IMR-90 (cell line): ENCODE results near the gene SKA2. TPM values are rescaled to one million over a fixed set of nuclear protein-coding genes. Genes with fewer than 3 reads are reported as not detected.

Experiments used
- ATAC-seq: fragments of 200-7000 bp; cut with Tn5 transposase; 2 replicates; pipeline ENCODE4 v1.9.1; 2020; ENCODE audit warnings: low read depth, mild to moderate bottlenecking, moderate library complexity
- BruUV-seq: library from RNA; stranded (reverse); fragments of 400-500 nt; replicated peaks from 2 replicates; lab custom pipeline; 2021; lab: Mats Ljungman, UMichigan
- CTCF ChIA-PET: fragments of 300-600 bp; formaldehyde crosslinking; extraction: SDS; loops from one replicate; lab custom pipeline; 2021; ENCODE audit warnings: antibody characterized with exemption; lab: Yijun Ruan, JAX
- POLR2A ChIA-PET: fragments of 300-600 bp; sonication (Branson Sonifier 250); formaldehyde crosslinking; loops from one replicate; lab custom pipeline; 2022; ENCODE audit warnings: antibody characterized with exemption; ENCODE audit not compliant: unreplicated experiment; lab: Charles Lee
- DNase-seq: peaks from one replicate; pipeline ENCODE4 v3.0.0; 2013
- H2AFZ ChIP-seq: replicated peaks from 2 replicates; pipeline ENCODE3; 2013; ENCODE audit warnings: low read length, mild to moderate bottlenecking; ENCODE audit not compliant: poor library complexity
- H2AK5ac ChIP-seq: 2 replicates; pipeline ENCODE4 v1.6.1; 2013; ENCODE audit warnings: low read depth, low read length, inconsistent platforms
- H2AK9ac ChIP-seq: replicated peaks from 2 replicates; pipeline ENCODE3; 2013; ENCODE audit warnings: mild to moderate bottlenecking, low read depth, low read length, moderate library complexity; ENCODE audit not compliant: poor library complexity
- H2BK120ac ChIP-seq: 2 replicates; pipeline ENCODE4 v1.6.1; 2013; ENCODE audit warnings: low read depth, low read length, inconsistent platforms
- H2BK15ac ChIP-seq: 3 replicates; pipeline ENCODE4 v1.6.1; 2013; ENCODE audit warnings: low read depth, low read length, inconsistent platforms
- H2BK20ac ChIP-seq: 2 replicates; pipeline ENCODE4 v1.6.1; 2013; ENCODE audit warnings: low read depth, mild to moderate bottlenecking, inconsistent platforms, low read length, moderate library complexity
- H2BK5ac ChIP-seq: 2 replicates; pipeline ENCODE4 v1.6.1; 2013; ENCODE audit warnings: mild to moderate bottlenecking, low read depth, low read length, inconsistent platforms; ENCODE audit not compliant: poor library complexity, severe bottlenecking
- H3K14ac ChIP-seq: replicated peaks from 2 replicates; pipeline ENCODE4 v1.6.1; 2013; ENCODE audit warnings: low read depth, low read length, inconsistent platforms
- H3K18ac ChIP-seq: 2 replicates; pipeline ENCODE4 v1.6.1; 2013; ENCODE audit warnings: low read depth, low read length, control low read depth
- H3K23ac ChIP-seq: 2 replicates; pipeline ENCODE4 v1.6.1; 2013; ENCODE audit warnings: low read depth, low read length, inconsistent platforms
- H3K27ac ChIP-seq: 2 replicates; pipeline ENCODE4 v1.5.1; 2013; ENCODE audit warnings: mild to moderate bottlenecking, control low read depth, low read length; ENCODE audit not compliant: insufficient read depth
- H3K27me3 ChIP-seq: 2 replicates; pipeline ENCODE4 v1.6.1; 2013; ENCODE audit warnings: low read length; ENCODE audit not compliant: control insufficient read depth, insufficient read depth
- H3K36me3 ChIP-seq: 2 replicates; pipeline ENCODE4 v1.6.1; 2013; ENCODE audit warnings: low read length, mixed read lengths; ENCODE audit not compliant: control insufficient read depth, insufficient read depth
- H3K4ac ChIP-seq: 2 replicates; pipeline ENCODE4 v1.6.1; 2013; ENCODE audit warnings: low read depth, low read length, inconsistent platforms
- H3K4me1 ChIP-seq: 2 replicates; pipeline ENCODE4 v1.6.1; 2013; ENCODE audit warnings: low read length, mixed read lengths; ENCODE audit not compliant: control insufficient read depth, insufficient read depth
- H3K4me2 ChIP-seq: 2 replicates; pipeline ENCODE4 v1.6.1; 2013; ENCODE audit warnings: low read depth, mild to moderate bottlenecking, control low read depth, low read length, moderate library complexity
- H3K4me3 ChIP-seq: 2 replicates; pipeline ENCODE4 v1.5.1; 2013; ENCODE audit warnings: low read depth, mild to moderate bottlenecking, control low read depth, low read length, moderate library complexity; ENCODE audit not compliant: insufficient read depth
- H3K56ac ChIP-seq: 2 replicates; pipeline ENCODE4 v1.6.1; 2013; ENCODE audit warnings: low read length, inconsistent platforms; ENCODE audit not compliant: insufficient read depth; ENCODE audit errors: extremely low read depth
- H3K79me1 ChIP-seq, 2 experiments: 2 replicates each; pipeline ENCODE4 v1.6.1; 2013; ENCODE audit warnings: low read length in 2 of 2, inconsistent platforms in 1 of 2, low read depth in 1 of 2
- H3K9ac ChIP-seq: 2 replicates; pipeline ENCODE4 v1.6.1; 2013; ENCODE audit warnings: low read depth, low read length, control low read depth
- H3K9me1 ChIP-seq: 2 replicates; pipeline ENCODE4 v1.6.1; 2013; ENCODE audit warnings: low read length, inconsistent platforms; ENCODE audit not compliant: insufficient read depth
- H3K9me3 ChIP-seq: 2 replicates; pipeline ENCODE4 v1.6.1; 2013; ENCODE audit warnings: low read length; ENCODE audit not compliant: control insufficient read depth, insufficient read depth
- H4K20me1 ChIP-seq: 2 replicates; pipeline ENCODE4 v1.6.1; 2013; ENCODE audit warnings: low read length, inconsistent platforms; ENCODE audit not compliant: insufficient read depth
- H4K5ac ChIP-seq: 2 replicates; pipeline ENCODE4 v1.6.1; 2013; ENCODE audit warnings: mild to moderate bottlenecking, low read depth, low read length, control low read depth
- H4K8ac ChIP-seq, 2 experiments: 2 replicates each; pipeline ENCODE4 v1.6.1; 2013; ENCODE audit warnings: low read depth in 2 of 2, low read length in 2 of 2, control low read depth in 1 of 2, inconsistent platforms in 1 of 2
- H4K91ac ChIP-seq: 2 replicates; pipeline ENCODE4 v1.6.1; 2013; ENCODE audit warnings: low read depth, low read length, inconsistent platforms; ENCODE audit not compliant: insufficient read depth
- BHLHE40 ChIP-seq: fragments of 150-350 bp; IDR thresholded peaks from 2 replicates; pipeline ENCODE4 v1.6.1; 2016; ENCODE audit warnings: mild to moderate bottlenecking, low read depth, low read length
- CEBPB ChIP-seq: IDR thresholded peaks from 2 replicates; pipeline ENCODE4 v1.6.1; 2012; ENCODE audit warnings: low read depth, low read length, improper control_type of control experiment
- FOS ChIP-seq: fragments of 150-350 bp; IDR thresholded peaks from 2 replicates; pipeline ENCODE4 v1.6.1; 2016; ENCODE audit warnings: low read depth, low read length
- MAFK ChIP-seq: IDR thresholded peaks from 2 replicates; pipeline ENCODE4 v1.6.1; 2012; ENCODE audit warnings: low read depth, low read length, improper control_type of control experiment
- MAZ ChIP-seq: IDR thresholded peaks from 2 replicates; pipeline ENCODE4 v1.6.1; 2012; ENCODE audit warnings: low read depth, mild to moderate bottlenecking, low read length, improper control_type of control experiment, moderate library complexity, borderline replicate concordance
- MXI1 ChIP-seq: IDR thresholded peaks from 2 replicates; pipeline ENCODE4 v1.6.1; 2012; ENCODE audit warnings: low read depth, mild to moderate bottlenecking, low read length, moderate library complexity, borderline replicate concordance
- NFE2L2 ChIP-seq: fragments of 150-350 bp; IDR thresholded peaks from 2 replicates; pipeline ENCODE4 v1.6.1; 2016; ENCODE audit warnings: low read depth, mild to moderate bottlenecking, low read length
- POLR2A ChIP-seq: IDR thresholded peaks from 2 replicates; pipeline ENCODE4 v1.6.1; 2012; ENCODE audit warnings: mild to moderate bottlenecking, low read depth, low read length
- RAD21 ChIP-seq: IDR thresholded peaks from 2 replicates; pipeline ENCODE4 v1.6.1; 2012; ENCODE audit warnings: low read length, improper control_type of control experiment
- RCOR1 ChIP-seq: IDR thresholded peaks from 2 replicates; pipeline ENCODE4 v1.6.1; 2012; ENCODE audit warnings: mild to moderate bottlenecking, low read length, improper control_type of control experiment; ENCODE audit not compliant: insufficient replicate concordance
- RFX5 ChIP-seq: IDR thresholded peaks from 2 replicates; pipeline ENCODE4 v1.8.0; 2012; ENCODE audit warnings: low read depth, mild to moderate bottlenecking, low read length, moderate library complexity
- SMC3 ChIP-seq: fragments of 150-350 bp; IDR thresholded peaks from 2 replicates; pipeline ENCODE4 v1.6.1; 2016; ENCODE audit warnings: low read depth, mild to moderate bottlenecking, antibody characterized with exemption, low read length, moderate library complexity
- WGBS, 2 experiments: methylation state at CpG; one replicate each; pipeline versions ENCODE4 v1.1.5 to v1.1.7; 2013; ENCODE audit warnings: missing lambda C conversion rate in 2 of 2; ENCODE audit not compliant: insufficient read length in 1 of 2; ENCODE audit errors: extremely low coverage in 2 of 2; 5-methylcytosine and 5-hydroxymethylcytosine counted together
- dilution Hi-C: fragments of 300-500 bp; cut with HindIII; formaldehyde crosslinking; loops from one replicate; pipeline ENCODE4 v1.14.3; 2018; ENCODE audit warnings: low sequenced_read_pairs; ENCODE audit not compliant: unreplicated experiment
- in situ Hi-C: fragments of 300-500 bp; cut with MboI; formaldehyde crosslinking; loops from 3 replicates; pipeline ENCODE4 v1.14.3; 2019; ENCODE audit warnings: low sequenced_read_pairs, inconsistent platforms, mixed read lengths
- intact Hi-C: fragments of 100-400 bp; cut with micrococcal nuclease; formaldehyde crosslinking; loops from 2 replicates; pipeline ENCODE4 v1.10.0; 2022
- polyA plus RNA-seq, 3 experiments: library from polyadenylated mRNA; depleted of rRNA; stranded (reverse); fragments of >200 nt; gene quantifications; 2 replicates each; pipeline ENCODE4 v1.2.3, GENCODE V29; 2012; ENCODE audit warnings: low replicate concordance in 1 of 3
- total RNA-seq: library from RNA; depleted of rRNA; stranded (reverse); fragments of >200 nt; gene quantifications from 2 replicates; pipeline ENCODE4 v1.2.3, GENCODE V29; 2012
- TF ChIP-seq, protein P1 (sequence below): fragments of 150-350 bp; IDR thresholded peaks from 2 replicates; pipeline ENCODE4 v1.6.1; 2016; ENCODE audit warnings: low read depth, mild to moderate bottlenecking, low read length, moderate library complexity, borderline replicate concordance
- TF ChIP-seq, protein P2 (sequence below): fragments of 150-350 bp; IDR thresholded peaks from 2 replicates; pipeline ENCODE4 v1.6.1; 2017; ENCODE audit warnings: mild to moderate bottlenecking, antibody characterized with exemption, low read length, low read depth
- TF ChIP-seq, protein P3 (sequence below): conservative IDR thresholded peaks from 2 replicates; pipeline ENCODE4 v1.5.1; 2012; ENCODE audit warnings: mild to moderate bottlenecking, low read depth, low read length, improper control_type of control experiment

The SKA2 gene
- total and polyA plus RNA-seq, 2 of the 4 experiments (the other 2 are of a cell fraction): 30.4 to 38.7 TPM

DNA sequence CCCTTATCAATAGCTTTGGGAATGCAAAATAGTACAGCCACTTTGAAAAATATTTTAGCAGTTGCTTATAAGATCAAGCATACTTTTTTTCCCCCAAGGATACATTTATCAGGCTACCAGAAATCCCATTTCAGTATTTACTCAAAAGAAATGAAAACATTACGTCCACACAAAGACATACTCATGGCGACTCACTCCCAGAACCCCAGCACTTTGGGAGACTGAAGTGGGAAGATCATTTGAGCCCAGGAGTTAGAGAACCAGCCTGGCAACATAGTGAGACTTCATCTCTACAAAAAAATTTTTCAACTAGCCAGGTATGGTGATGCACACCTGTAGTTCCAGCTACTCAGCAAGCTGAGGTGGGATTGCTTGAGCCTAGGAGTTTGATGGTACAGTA lies 5.9 kb downstream of the SKA2 start:
- WGBS, 2 experiments: no CpG with 5 or more reads among the region's 2 CpGs
- peak overlapping the region; percentile 55 for H3K4me2 ChIP-seq

More for the DNA sequence above, 5.9 kb downstream of the SKA2 start:
- ChIA-PET POLR2A (no interaction called here), CTCF (interaction anchor here (0.7 kb wide), 1 partner anchor 13 kb away, joined by 4 read pairs; no protein-coding TSS in a partner anchor)
- H3K9me1 ChIP-seq: peaks cover 9% of the 10 kb centered on the region
- H3K9ac ChIP-seq: no peak overlapping the region
- H2BK120ac ChIP-seq: no peak overlapping the region
- H3K18ac ChIP-seq: no peak overlapping the region
- no peak overlapping the region for H2BK20ac ChIP-seq
- intact Hi-C loops: no loop called here
- H3K4me3 ChIP-seq: no peak overlapping the region
- peak overlapping the region; percentile 4; the same call in 1 of the 2 replicates for H3K23ac ChIP-seq
- no peaks in the 10 kb centered on the region for H3K9me3 ChIP-seq
- H3K4me1 ChIP-seq: peaks cover 3% of the 10 kb centered on the region
- no peak overlapping the region for H2AFZ ChIP-seq
- H4K91ac ChIP-seq: no peak overlapping the region
- peaks cover 0 to 38% of the 10 kb centered on the region in 2 experiments for H3K79me1 ChIP-seq
- H2BK15ac ChIP-seq: no peak overlapping the region
- no peaks in the 10 kb centered on the region for H3K27me3 ChIP-seq
- no peak overlapping the region for H2AK9ac ChIP-seq
- peaks cover 17% of the 10 kb centered on the region for H4K20me1 ChIP-seq
- in situ Hi-C loops: no loop called here
- dilution Hi-C loops: no loop called here
- peaks cover 3% of the 10 kb centered on the region; the same call in 1 of the 2 replicates for H3K36me3 ChIP-seq
- peak overlapping the region; percentile 51; the same call in 1 of the 2 replicates for H3K27ac ChIP-seq
- H2AK5ac ChIP-seq: no peak overlapping the region
- DNase-seq (peak; percentile 57), ATAC-seq (peak; percentile 27; the same call in 1 of the 2 replicates)
- no peak overlapping the region for H4K5ac ChIP-seq
- peak overlapping the region in 1 of 2 experiments; percentile 35; a peak in 1 of 4 replicates for H4K8ac ChIP-seq
- no peak overlapping the region for H3K4ac ChIP-seq
- TF ChIP-seq CEBPB (no peak), RAD21 (no peak), BHLHE40 (no peak), MAZ (no peak), MAFK (no peak), MXI1 (no peak), POLR2A (no peak), NFE2L2 (no peak), FOS (no peak), RCOR1 (no peak), RFX5 (no peak), SMC3 (no peak)
- TF ChIP-seq, protein P1, sequence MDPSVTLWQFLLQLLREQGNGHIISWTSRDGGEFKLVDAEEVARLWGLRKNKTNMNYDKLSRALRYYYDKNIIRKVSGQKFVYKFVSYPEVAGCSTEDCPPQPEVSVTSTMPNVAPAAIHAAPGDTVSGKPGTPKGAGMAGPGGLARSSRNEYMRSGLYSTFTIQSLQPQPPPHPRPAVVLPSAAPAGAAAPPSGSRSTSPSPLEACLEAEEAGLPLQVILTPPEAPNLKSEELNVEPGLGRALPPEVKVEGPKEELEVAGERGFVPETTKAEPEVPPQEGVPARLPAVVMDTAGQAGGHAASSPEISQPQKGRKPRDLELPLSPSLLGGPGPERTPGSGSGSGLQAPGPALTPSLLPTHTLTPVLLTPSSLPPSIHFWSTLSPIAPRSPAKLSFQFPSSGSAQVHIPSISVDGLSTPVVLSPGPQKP: no peak
- TF ChIP-seq, protein P2, sequence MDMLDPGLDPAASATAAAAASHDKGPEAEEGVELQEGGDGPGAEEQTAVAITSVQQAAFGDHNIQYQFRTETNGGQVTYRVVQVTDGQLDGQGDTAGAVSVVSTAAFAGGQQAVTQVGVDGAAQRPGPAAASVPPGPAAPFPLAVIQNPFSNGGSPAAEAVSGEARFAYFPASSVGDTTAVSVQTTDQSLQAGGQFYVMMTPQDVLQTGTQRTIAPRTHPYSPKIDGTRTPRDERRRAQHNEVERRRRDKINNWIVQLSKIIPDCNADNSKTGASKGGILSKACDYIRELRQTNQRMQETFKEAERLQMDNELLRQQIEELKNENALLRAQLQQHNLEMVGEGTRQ: no peak
- TF ChIP-seq, protein P3, sequence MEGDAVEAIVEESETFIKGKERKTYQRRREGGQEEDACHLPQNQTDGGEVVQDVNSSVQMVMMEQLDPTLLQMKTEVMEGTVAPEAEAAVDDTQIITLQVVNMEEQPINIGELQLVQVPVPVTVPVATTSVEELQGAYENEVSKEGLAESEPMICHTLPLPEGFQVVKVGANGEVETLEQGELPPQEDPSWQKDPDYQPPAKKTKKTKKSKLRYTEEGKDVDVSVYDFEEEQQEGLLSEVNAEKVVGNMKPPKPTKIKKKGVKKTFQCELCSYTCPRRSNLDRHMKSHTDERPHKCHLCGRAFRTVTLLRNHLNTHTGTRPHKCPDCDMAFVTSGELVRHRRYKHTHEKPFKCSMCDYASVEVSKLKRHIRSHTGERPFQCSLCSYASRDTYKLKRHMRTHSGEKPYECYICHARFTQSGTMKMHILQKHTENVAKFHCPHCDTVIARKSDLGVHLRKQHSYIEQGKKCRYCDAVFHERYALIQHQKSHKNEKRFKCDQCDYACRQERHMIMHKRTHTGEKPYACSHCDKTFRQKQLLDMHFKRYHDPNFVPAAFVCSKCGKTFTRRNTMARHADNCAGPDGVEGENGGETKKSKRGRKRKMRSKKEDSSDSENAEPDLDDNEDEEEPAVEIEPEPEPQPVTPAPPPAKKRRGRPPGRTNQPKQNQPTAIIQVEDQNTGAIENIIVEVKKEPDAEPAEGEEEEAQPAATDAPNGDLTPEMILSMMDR: no peak
- H2BK5ac ChIP-seq: peak overlapping the region; percentile 40
- no TSS peak for BruUV-seq
- no peak overlapping the region for H3K56ac ChIP-seq
- no peak overlapping the region; the same call in 1 of the 2 replicates for H3K14ac ChIP-seq
